Mesothelial cell of epicardium (in vitro differentiated cells): ENCODE results near the gene ST6GAL1. TPM values are rescaled to one million over a fixed set of nuclear protein-coding genes. Genes with fewer than 3 reads are reported as not detected.
"Not testable (repeated sequence)": the region's sequence is repeated elsewhere in the genome, so short reads cannot be mapped to it uniquely, and the experiment has no call there.

Experiments
- DNase-seq, 2 experiments: peaks; one replicate each; pipeline ENCODE4 v3.0.0; 2021; ENCODE audit warnings: low spot score in 2 of 2; ENCODE audit not compliant: unreplicated experiment in 2 of 2
- H3K27ac Mint-ChIP-seq: 2 replicates; pipeline ENCODE4 v1.8.0; 2021; ENCODE audit warnings: mixed read lengths
- H3K27me3 Mint-ChIP-seq: 2 replicates; pipeline ENCODE4 v1.8.0; 2021; ENCODE audit warnings: low read depth, mixed read lengths
- H3K36me3 Mint-ChIP-seq: 2 replicates; pipeline ENCODE4 v1.8.0; 2021; ENCODE audit warnings: mixed read lengths
- H3K4me1 Mint-ChIP-seq: 2 replicates; pipeline ENCODE4 v1.8.0; 2021; ENCODE audit warnings: mixed read lengths
- H3K4me3 Mint-ChIP-seq: 2 replicates; pipeline ENCODE4 v1.8.0; 2021; ENCODE audit warnings: mild to moderate bottlenecking, moderate library complexity, mixed read lengths
- H3K9me3 Mint-ChIP-seq: 2 replicates; pipeline ENCODE4 v1.8.0; 2021; ENCODE audit warnings: mixed read lengths
- CTCF ChIP-seq: fragments of 200-600 bp; sonication (generic); IDR thresholded peaks from one replicate; pipeline ENCODE4 v1.5.0; 2021; ENCODE audit warnings: antibody characterized with exemption; ENCODE audit not compliant: unreplicated experiment
- total RNA-seq: library from RNA; stranded (reverse); gene quantifications from 3 replicates; pipeline ENCODE4 v1.2.1, GENCODE V29; 2021

The ST6GAL1 gene
- total RNA-seq, 1 donor from 2014 or later = 50.3 TPM

GRCh38 chr3:186966406-186966805 lies 36.1 kb downstream of the ST6GAL1 start:
- H3K27ac Mint-ChIP-seq = no peak overlapping the region
- H3K4me1 Mint-ChIP-seq = no peaks in the 10 kb centered on the region
- TF ChIP-seq CTCF = no peak
- DNase-seq = no peak
- no peak overlapping the region for H3K4me3 Mint-ChIP-seq
- no peaks in the 10 kb centered on the region for H3K27me3 Mint-ChIP-seq
- H3K9me3 Mint-ChIP-seq = peaks cover 4% of the 10 kb centered on the region
- H3K36me3 Mint-ChIP-seq = peaks cover 28% of the 10 kb centered on the region

GRCh38 chr3:186967236-186967635 lies 36.9 kb downstream of the ST6GAL1 start:
- DNase-seq, H3K27me3 Mint-ChIP-seq, H3K9me3 Mint-ChIP-seq, H3K4me1 Mint-ChIP-seq, H3K4me3 Mint-ChIP-seq, H3K27ac Mint-ChIP-seq: not testable (repeated sequence)
- peaks cover 33% of the 10 kb centered on the region for H3K36me3 Mint-ChIP-seq

GRCh38 chr3:186967686-186968085 lies 37.4 kb downstream of the ST6GAL1 start:
- no peak overlapping the region for H3K4me3 Mint-ChIP-seq
- H3K9me3 Mint-ChIP-seq = peaks cover 4% of the 10 kb centered on the region
- no peak overlapping the region for H3K27ac Mint-ChIP-seq
- H3K27me3 Mint-ChIP-seq = no peaks in the 10 kb centered on the region
- H3K4me1 Mint-ChIP-seq = no peaks in the 10 kb centered on the region
- peaks cover 37% of the 10 kb centered on the region for H3K36me3 Mint-ChIP-seq
- no peak for DNase-seq
- no peak for TF ChIP-seq CTCF

- no peak overlapping the region for H3K27ac Mint-ChIP-seq
- no peak for DNase-seq
- H3K9me3 Mint-ChIP-seq = peaks cover 4% of the 10 kb centered on the region
- no peaks in the 10 kb centered on the region for H3K27me3 Mint-ChIP-seq
- H3K4me3 Mint-ChIP-seq = no peak overlapping the region
- no peak for TF ChIP-seq CTCF
- no peaks in the 10 kb centered on the region for H3K4me1 Mint-ChIP-seq
- H3K36me3 Mint-ChIP-seq = peaks cover 48% of the 10 kb centered on the region
These were observed 39.3 kb downstream of the ST6GAL1 start for GRCh38 chr3:186969607-186970006.

GRCh38 chr3:186971106-186971505 lies 40.8 kb downstream of the ST6GAL1 start:
- H3K4me1 Mint-ChIP-seq = not testable (repeated sequence)
- peaks cover 55% of the 10 kb centered on the region for H3K36me3 Mint-ChIP-seq

GRCh38 chr3:186971578-186971977 lies 41.3 kb downstream of the ST6GAL1 start:
- H3K27me3 Mint-ChIP-seq = no peaks in the 10 kb centered on the region
- H3K27ac Mint-ChIP-seq = no peak overlapping the region
- DNase-seq = no peak
- H3K4me3 Mint-ChIP-seq = no peak overlapping the region
- no peak for TF ChIP-seq CTCF
- peaks cover 10% of the 10 kb centered on the region for H3K4me1 Mint-ChIP-seq
- peaks cover 4% of the 10 kb centered on the region for H3K9me3 Mint-ChIP-seq
- peaks cover 55% of the 10 kb centered on the region for H3K36me3 Mint-ChIP-seq

More at GRCh38 chr3:186971106-186971505, 40.8 kb downstream of the ST6GAL1 start:
- DNase-seq, H3K4me3 Mint-ChIP-seq, H3K27ac Mint-ChIP-seq, H3K27me3 Mint-ChIP-seq, H3K9me3 Mint-ChIP-seq: not testable (repeated sequence)

- DNase-seq = no peak
- H3K4me3 Mint-ChIP-seq = no peak overlapping the region
- peaks cover 19% of the 10 kb centered on the region for H3K4me1 Mint-ChIP-seq
- H3K9me3 Mint-ChIP-seq = no peaks in the 10 kb centered on the region
- H3K27me3 Mint-ChIP-seq = no peaks in the 10 kb centered on the region
- no peak for TF ChIP-seq CTCF
- no peak overlapping the region for H3K27ac Mint-ChIP-seq
- H3K36me3 Mint-ChIP-seq = peaks cover 42% of the 10 kb centered on the region
These were observed 43.4 kb downstream of the ST6GAL1 start for GRCh38 chr3:186973702-186974101.
